MCF 10A (cell line): ENCODE data around the gene CROCC. TPM values are rescaled to one million over a fixed set of nuclear protein-coding genes. Genes with fewer than 3 reads are reported as not detected.
A peak's percentile ranks its signal among the peaks of the same experiment; 100 is the strongest.

Experiments
- BruUV-seq: library from RNA; stranded (reverse); fragments of 400-500 nt; replicated peaks from 2 replicates; lab custom pipeline; 2021; lab: Mats Ljungman, UMichigan
- CTCF ChIA-PET: fragments of 300-600 bp; sonication (Branson Sonifier 250); formaldehyde crosslinking; extraction: SDS; loops from one replicate; lab custom pipeline; 2021; ENCODE audit warnings: antibody characterized with exemption, inconsistent platforms; lab: Yijun Ruan, JAX
- POLR2A ChIA-PET: fragments of 300-600, 350-650 bp; sonication (Branson Sonifier 250); formaldehyde crosslinking; extraction: SDS; loops from one replicate; lab custom pipeline; 2020; ENCODE audit warnings: antibody characterized with exemption, inconsistent platforms; lab: Yijun Ruan, JAX
- DNase-seq: peaks from one replicate; pipeline ENCODE4 v3.0.0-alpha.2; 2018; ENCODE audit not compliant: unreplicated experiment
- H3K27ac Mint-ChIP-seq: one replicate; pipeline ENCODE4 v1.8.0; 2022; ENCODE audit warnings: mild to moderate bottlenecking, low read depth, mixed read lengths; ENCODE audit not compliant: unreplicated experiment
- H3K27me3 Mint-ChIP-seq: one replicate; pipeline ENCODE4 v1.8.0; 2022; ENCODE audit warnings: mixed read lengths; ENCODE audit not compliant: insufficient read depth, unreplicated experiment
- H3K36me3 Mint-ChIP-seq: one replicate; pipeline ENCODE4 v1.8.0; 2022; ENCODE audit warnings: mild to moderate bottlenecking, moderate library complexity, mixed read lengths; ENCODE audit not compliant: insufficient read depth, unreplicated experiment
- H3K4me1 Mint-ChIP-seq: one replicate; pipeline ENCODE4 v1.8.0; 2022; ENCODE audit warnings: mixed read lengths; ENCODE audit not compliant: insufficient read depth, unreplicated experiment
- H3K4me3 Mint-ChIP-seq: one replicate; pipeline ENCODE4 v1.8.0; 2022; ENCODE audit warnings: mild to moderate bottlenecking, moderate library complexity, mixed read lengths; ENCODE audit not compliant: unreplicated experiment
- H3K9me3 Mint-ChIP-seq: one replicate; pipeline ENCODE4 v1.8.0; 2022; ENCODE audit warnings: mixed read lengths; ENCODE audit not compliant: unreplicated experiment
- CTCF ChIP-seq: fragments of 200-600 bp; IDR thresholded peaks from one replicate; pipeline ENCODE4 v1.8.0; 2022; ENCODE audit warnings: antibody characterized with exemption, mild to moderate bottlenecking; ENCODE audit not compliant: unreplicated experiment
- intact Hi-C: fragments of 100-400 bp; cut with micrococcal nuclease; formaldehyde crosslinking; loops from 2 replicates; pipeline ENCODE4 v1.14.1; 2022
- total RNA-seq: library from RNA; stranded (reverse); gene quantifications from 2 replicates; pipeline ENCODE4 v1.2.3, GENCODE V29; 2022

Gene CROCC
- total RNA-seq, 1 experiment from 2014 or later: 9.6 TPM

GRCh38 chr1:16981269-16981849 lies 59.6 kb downstream of the CROCC start:
- no peaks in the 10 kb centered on the region for H3K9me3 Mint-ChIP-seq
- no TSS peak for BruUV-seq
- ChIA-PET CTCF (interaction anchor here (1.1 to 1.5 kb wide), 2 partner anchors 16 to 56 kb away, joined by 3 to 5 read pairs; no protein-coding TSS in a partner anchor), POLR2A (interaction anchor here (0.9 kb wide), 1 partner anchor 21 kb away, joined by 3 read pairs; no protein-coding TSS in a partner anchor)
- peaks cover 17% of the 10 kb centered on the region for H3K4me1 Mint-ChIP-seq
- H3K4me3 Mint-ChIP-seq: no peak overlapping the region
- intact Hi-C loops: no loop called here
- H3K27ac Mint-ChIP-seq: no peak overlapping the region
- peak; percentile 70 for DNase-seq
- H3K27me3 Mint-ChIP-seq: no peaks in the 10 kb centered on the region
- TF ChIP-seq CTCF: no peak
- peaks cover 6% of the 10 kb centered on the region for H3K36me3 Mint-ChIP-seq

- Mint-ChIP-seq H3K27me3 (no peaks in the 10 kb centered on the region), H3K4me3 (no peak overlapping the region), H3K9me3 (no peaks in the 10 kb centered on the region), H3K4me1 (peaks cover 17% of the 10 kb centered on the region), H3K36me3 (peaks cover 6% of the 10 kb centered on the region), H3K27ac (no peak overlapping the region)
- no peak for TF ChIP-seq CTCF
- POLR2A ChIA-PET: no interaction called here
- DNase-seq: no peak
- BruUV-seq: no TSS peak
- CTCF ChIA-PET: no interaction called here
- intact Hi-C loops: no loop called here
Observed at GRCh38 chr1:16982902-16983301, 61.2 kb downstream of the CROCC start.

- Mint-ChIP-seq H3K27me3 (no peaks in the 10 kb centered on the region), H3K4me1 (peaks cover 17% of the 10 kb centered on the region), H3K27ac (no peak overlapping the region), H3K36me3 (peaks cover 6% of the 10 kb centered on the region), H3K4me3 (no peak overlapping the region), H3K9me3 (no peaks in the 10 kb centered on the region)
- no peak for DNase-seq
- no TSS peak for BruUV-seq
- TF ChIP-seq CTCF: no peak
- intact Hi-C loops: no loop called here
- POLR2A ChIA-PET: no interaction called here
- CTCF ChIA-PET: no interaction called here
Observed at GRCh38 chr1:16983649-16984048, 61.9 kb downstream of the CROCC start.

- H3K4me1 Mint-ChIP-seq: peaks cover 17% of the 10 kb centered on the region
- ChIA-PET POLR2A (no interaction called here), CTCF (interaction anchor here (1.0 kb wide), 1 partner anchor 61 kb away, joined by 4 read pairs; no protein-coding TSS in a partner anchor)
- H3K36me3 Mint-ChIP-seq: peaks cover 6% of the 10 kb centered on the region
- TF ChIP-seq CTCF: no peak
- intact Hi-C loops: no loop called here
- H3K27me3 Mint-ChIP-seq: no peaks in the 10 kb centered on the region
- H3K27ac Mint-ChIP-seq: no peak overlapping the region
- no peaks in the 10 kb centered on the region for H3K9me3 Mint-ChIP-seq
- DNase-seq: peak; percentile 92
- BruUV-seq: no TSS peak
- no peak overlapping the region for H3K4me3 Mint-ChIP-seq
Observed at GRCh38 chr1:16984717-16985116, 63.0 kb downstream of the CROCC start.
